GM18526 (cell line): ENCODE measurements around the gene CATSPERD.

Source experiments
- POLR2A ChIP-seq: IDR thresholded peaks from 3 replicates; pipeline ENCODE4 v1.6.1; 2011; ENCODE audit not compliant: insufficient read length; ENCODE audit errors: extremely low read depth

CATSPERD gene

DNA sequence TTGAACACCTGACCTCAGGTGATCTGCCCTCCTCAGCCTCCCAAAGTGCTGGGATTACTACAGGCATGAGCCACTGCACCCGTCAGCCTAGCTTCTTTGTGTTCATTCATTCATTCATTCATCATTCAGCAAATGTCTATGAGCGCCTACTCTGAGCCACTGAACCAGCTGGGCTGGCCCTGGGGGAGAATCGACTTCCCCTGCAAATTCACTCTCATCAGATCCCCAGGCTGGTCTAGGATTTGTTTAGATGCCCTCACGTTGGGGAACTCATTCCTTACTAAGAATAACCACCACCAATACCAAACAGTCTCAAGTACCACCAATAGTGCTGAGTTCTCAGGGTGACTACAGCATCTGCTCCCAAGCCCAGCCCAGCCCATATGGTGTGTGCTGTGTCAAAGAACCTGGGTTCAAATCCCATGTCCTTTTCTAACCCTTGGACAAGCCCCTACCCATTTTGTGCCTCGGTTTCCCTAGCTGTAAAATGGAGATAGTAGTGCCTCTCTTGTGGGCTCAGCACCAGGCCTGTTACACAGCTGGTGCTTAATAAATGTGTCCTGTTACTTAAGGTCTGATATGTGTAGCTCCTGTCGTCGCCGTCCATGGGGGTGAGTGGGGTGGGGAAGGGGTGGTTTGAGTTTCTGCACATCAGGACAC, 101.2 kb downstream of the CATSPERD start:
- no peak for TF ChIP-seq POLR2A

DNA sequence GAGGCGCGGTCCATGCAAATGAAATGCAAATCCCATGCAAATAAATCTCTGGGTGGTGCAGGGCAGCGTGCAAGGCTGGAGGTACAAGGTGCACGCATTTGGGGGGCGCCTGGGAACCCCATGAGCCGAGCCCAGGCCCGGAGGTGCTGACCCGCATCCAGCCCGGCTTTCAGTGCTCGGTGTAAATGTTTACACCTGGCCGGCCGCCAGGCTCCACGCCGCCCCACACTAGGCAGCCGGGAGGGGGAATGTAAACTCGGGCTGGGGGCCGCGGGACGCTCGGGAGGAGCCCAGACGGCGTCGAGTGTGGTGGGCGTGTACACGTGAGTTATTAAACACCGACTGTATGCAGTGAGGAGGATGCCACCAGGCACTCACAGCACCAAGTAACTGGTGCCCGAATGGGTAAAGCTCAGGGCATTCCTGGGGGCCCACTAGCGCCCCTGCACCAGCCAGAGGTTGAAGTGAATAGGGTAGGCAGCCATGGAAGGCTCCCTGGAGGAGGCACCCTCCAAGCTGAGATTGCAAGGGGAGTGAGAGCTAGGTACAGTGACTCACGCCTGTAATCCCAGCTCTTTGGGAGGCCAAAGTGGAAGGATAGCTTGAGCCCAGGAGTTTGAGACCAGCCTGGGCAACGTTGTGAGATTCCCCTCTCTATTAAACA, 101.9 kb downstream of the CATSPERD start:
- no peak for TF ChIP-seq POLR2A

DNA sequence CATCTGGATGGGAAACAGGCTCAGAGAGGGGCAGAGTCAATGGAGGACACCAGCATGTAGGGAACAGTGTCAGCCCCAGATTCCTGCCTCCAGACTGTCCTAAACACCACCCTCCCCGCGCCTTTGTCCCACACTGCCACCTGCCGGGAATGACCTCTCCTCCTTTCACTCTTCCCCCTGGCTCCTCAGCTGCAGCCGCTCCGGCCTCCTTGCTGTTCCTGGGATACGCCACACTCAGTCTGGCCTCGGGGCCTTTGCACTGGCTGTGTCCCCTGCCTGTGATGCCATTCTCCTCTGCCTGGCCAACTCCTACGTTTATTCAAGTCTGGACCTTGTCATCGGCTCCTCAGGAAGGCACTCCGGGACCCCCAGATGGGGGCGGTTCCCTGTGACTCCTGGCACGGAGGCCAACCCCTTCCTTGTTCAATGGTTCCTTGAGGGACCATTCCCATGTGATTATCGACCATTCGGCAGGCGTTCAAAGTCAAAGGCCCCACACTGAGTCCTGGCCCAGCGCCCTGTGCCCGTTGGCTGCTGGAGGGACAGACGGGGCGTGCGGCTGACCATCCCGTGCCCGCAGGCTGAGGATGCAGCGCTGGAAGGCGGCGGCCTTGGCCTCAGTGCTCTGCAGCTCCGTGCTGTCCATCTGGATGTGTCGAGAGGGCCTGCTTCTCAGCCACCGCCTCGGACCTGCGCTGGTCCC, 103.3 kb downstream of the CATSPERD start:
- TF ChIP-seq POLR2A: no peak

DNA sequence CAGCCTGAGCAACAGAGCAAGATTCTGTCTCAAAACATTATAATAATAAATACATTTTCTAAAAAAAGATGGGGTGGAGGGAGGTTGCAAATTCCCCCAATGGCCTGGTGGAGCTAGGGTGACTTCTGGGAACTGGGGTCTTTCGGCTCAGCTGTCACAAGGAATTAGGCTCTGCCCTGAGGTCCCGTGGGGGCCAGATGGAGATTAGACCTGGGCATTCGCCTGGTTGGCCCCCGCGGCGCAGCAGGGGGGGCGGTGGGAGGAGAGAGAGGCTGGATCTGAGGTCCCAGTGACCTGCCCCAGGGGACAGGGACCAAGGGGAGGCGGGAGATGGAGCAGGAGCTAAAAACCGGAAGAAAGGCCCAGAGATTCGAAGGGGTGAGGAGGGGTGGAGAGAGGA, 104.3 kb downstream of the CATSPERD start:
- no peak for TF ChIP-seq POLR2A

DNA sequence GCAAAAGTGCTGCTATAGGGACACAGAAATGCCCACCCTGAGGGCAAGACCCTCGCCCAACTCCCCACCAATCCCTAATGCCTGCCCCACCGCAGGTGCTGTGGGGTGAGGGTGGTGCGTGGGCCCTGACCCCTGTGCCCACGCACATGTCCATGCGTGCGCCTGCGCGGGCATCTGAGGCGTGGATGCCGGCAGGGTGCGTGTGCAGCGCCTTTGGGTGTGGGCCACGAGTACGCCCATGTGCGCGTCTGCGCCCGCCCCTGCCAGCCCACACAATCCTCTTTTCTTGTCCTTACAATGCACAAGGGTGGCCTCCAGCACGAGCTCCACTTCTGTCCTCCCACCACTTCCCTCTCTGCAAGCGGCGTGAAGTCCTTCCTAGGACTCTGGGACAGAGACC, 104.7 kb downstream of the CATSPERD start:
- TF ChIP-seq POLR2A: no peak

DNA sequence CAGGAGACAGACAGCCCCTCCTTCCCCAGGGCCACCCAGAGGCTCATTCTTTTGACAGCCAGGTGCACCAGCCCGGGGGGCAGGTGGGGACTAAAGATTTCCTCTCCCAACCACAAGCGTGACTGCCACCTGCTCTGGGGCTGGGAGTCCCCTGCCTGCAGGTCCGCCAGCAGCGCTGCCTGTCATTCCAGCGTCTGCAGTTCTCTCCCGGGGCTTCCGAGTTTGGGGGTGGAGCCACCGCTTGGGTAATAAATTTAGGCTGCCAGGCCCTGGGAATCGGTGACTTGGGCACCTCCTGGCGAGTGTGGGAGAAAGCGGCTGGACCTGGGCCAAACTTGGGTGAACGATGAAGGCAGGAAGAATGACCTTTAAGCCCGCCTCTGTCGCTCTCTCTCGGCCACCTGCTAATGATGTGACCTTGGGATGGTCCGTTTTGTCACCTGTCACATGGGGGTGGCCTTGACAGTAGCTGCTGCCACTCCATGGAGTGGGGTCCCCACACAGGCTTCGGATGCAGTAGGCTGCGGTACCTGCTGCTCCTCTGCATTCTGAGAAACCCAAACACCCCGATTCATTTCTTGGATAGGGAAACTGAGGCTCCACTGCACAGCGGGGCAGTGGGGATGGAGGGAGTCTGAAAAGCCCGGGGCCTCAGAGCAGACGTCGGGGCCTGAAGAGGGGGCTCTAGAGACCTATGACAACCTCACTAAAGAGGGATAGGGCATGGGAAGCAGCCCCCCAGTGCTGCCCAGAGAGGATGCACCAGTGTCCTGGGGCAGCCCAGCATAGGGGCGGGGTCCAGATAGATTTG, 106.3 kb downstream of the CATSPERD start:
- TF ChIP-seq POLR2A: no peak

DNA sequence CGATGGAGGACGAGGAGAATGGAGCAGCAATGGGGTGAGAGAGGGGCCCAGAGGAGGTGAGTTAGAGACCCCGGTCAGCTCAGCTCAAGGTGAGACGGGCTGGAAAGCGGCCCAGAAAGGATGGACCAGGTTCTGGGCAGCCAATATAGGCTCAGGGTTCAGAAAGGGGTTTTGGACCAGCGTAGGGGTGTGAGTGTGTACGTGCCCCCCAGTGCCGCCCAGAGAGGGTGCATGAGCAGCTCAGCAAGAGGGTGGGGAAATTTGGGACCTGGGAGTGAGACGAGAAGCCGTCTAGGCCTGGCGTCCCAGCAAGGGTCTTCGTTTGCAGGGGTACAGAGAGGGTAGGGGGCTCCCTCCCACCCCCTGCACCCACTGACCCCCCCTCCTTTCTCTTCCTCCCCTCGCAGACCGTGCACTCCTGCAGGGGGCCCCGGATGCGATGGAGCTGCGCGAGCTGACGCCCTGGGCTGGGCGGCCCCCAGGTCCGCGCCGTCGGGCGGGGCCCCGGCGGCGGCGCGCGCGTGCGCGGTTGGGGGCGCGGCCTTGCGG, 107.0 kb downstream of the CATSPERD start:
- TF ChIP-seq POLR2A: no peak

DNA sequence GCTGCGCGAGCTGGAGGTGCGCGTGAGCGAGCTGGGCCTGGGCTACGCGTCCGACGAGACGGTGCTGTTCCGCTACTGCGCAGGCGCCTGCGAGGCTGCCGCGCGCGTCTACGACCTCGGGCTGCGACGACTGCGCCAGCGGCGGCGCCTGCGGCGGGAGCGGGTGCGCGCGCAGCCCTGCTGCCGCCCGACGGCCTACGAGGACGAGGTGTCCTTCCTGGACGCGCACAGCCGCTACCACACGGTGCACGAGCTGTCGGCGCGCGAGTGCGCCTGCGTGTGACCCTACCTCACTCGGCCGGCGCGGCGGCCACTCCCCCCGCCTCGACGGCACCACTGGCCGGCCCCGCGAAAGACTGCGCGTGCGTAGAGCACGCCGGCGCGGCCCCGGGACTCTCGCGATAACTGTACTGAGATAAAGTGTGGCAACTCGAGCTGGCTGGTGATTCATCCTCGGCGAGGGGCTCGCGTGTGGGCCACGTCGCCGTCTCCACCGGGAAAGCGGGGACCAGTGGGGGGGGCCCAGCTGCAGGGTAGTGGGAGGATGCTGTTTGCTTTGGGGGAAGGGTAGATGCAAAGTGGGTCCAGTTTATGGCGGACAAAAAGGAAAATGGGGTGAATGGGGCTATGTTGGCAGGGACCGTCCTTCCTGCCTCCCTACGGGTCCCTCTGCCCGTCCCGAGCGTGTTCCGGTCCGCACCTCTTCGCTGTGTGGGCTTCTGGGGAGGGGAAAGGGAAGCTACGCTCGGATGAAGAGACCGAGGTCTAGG, 107.6 kb downstream of the CATSPERD start:
- peak; percentile 98 for TF ChIP-seq POLR2A
